ENCODE results near the gene SFTPB. TPM values are rescaled to one million over a fixed set of nuclear protein-coding genes. Genes with fewer than 3 reads are reported as not detected.
"Not testable (repeated sequence)": the region's sequence is repeated elsewhere in the genome, so short reads cannot be mapped to it uniquely, and the experiment has no call there.

The SFTPB gene
- total RNA-seq, 1 donor: not detected

DNA sequence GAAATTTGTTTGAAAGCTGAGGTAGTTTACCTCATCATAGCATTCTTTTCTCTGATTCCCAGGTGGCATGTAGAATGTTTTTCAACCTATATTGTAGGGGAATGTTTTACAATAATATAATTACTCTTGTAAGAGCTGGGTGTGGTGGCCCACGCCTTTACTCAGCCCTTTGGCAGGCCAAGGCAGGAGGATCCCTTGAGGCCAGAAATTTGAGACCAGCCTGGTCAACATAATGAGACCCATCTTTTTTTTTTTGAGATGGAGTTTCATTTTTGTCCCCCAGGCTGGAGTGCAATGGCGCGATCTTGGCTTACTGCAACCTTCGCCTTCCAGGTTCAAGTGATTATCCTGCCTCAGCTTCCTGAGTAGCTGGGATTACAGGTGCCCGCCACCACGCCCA lies 48.4 kb downstream of the SFTPB start:
- no peak for DNase-seq (ENCODE audit: low read depth in 2 of 3, low spot score in 2 of 3)

DNA sequence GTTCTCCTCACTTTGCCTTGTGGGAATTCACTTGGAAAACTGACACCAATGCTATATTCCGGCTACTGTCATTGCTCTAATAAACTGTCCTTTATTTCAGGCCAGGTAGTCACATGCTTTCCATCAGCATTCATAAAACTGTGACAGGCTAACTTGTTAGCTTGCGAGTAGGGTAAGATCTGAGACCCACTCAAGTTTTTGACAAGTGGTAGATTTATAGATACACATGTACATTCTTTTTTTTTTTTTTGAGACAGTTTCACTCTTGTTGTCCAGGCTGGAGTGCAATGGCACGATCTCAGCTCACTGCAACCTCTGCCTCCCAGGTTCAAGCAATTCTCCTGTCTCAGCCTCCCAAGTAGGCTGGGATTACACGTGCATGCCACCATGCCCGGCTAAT lies 50.3 kb downstream of the SFTPB start:
- not testable (repeated sequence) for DNase-seq (ENCODE audit: low read depth in 2 of 3, low spot score in 2 of 3)

DNA sequence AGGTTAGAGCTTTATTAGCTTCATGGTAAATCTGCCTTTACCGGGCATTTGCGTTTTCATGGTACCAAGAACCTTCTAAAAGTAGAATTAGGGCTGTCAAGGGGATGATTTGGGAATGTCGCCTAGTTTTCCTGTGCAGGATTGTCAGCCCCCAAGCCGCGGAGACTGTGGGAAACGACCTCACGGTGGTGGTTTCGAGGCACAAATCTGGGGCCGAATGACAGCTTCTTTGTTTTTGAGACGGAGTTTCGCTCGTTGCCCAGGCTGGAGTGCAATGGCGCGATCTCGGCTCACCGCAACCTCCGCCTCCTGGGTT lies 52.6 kb downstream of the SFTPB start:
- DNase-seq (ENCODE audit: low read depth in 2 of 3, low spot score in 2 of 3): no peak

DNA sequence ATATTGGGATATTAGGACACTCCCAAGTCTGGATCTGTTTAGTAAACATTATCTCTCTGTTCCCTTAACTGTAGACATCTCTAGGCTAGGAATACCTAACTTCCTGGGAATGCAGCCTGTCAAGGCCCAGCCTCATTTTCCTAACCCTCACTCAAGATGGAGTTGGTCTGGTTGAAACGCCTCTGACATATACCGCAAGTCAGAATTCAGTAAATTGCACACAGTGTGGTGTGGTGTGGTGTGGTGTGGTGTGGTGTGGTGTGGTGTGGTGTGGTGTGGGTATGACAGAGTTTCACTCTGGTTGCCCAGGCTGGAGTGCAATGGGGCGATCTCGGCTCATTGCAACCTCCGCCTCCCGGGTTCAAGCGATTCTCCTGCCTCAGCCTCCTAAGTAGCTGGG lies 53.2 kb downstream of the SFTPB start:
- not testable (repeated sequence) for DNase-seq (ENCODE audit: low read depth in 2 of 3, low spot score in 2 of 3)

DNA sequence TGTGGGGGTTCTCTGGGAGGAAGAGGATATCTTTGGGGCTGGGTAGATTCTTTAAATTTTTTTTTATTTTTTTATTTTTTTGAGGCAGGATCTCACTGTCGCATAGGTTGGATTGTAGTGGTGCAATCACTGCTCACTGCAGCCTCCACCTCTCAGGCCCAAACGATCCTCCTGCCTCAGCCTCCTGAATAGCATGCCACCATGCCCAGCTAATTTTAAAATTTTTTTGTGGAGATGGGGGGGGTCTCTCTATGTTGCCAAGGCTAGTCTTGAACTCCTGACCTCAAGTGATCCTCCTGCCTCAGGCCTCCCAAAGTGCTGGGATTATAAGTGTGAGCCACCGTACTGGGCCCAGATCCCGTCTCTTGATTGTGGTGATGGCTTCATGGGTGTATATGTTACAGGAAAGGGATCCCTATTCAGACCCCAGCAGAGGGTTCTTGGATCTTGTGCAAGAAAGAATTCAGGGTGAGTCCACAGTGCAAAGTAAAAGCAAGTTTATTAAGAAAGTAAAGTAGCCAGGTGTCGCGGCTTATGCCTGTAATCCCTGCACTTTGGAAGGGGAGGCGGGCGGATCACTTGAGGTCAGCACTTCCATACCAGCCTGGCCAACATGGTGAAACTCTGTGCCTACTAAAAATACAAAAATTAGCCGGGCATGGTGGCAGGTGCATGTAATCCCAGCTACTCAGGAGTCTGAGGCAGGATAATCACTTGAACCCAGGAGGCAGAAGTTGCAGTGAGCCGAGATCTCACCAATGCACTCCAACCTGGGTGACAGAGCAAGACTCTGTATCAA lies 54.1 kb downstream of the SFTPB start:
- no peak for DNase-seq (ENCODE audit: low read depth in 2 of 3, low spot score in 2 of 3)

DNA sequence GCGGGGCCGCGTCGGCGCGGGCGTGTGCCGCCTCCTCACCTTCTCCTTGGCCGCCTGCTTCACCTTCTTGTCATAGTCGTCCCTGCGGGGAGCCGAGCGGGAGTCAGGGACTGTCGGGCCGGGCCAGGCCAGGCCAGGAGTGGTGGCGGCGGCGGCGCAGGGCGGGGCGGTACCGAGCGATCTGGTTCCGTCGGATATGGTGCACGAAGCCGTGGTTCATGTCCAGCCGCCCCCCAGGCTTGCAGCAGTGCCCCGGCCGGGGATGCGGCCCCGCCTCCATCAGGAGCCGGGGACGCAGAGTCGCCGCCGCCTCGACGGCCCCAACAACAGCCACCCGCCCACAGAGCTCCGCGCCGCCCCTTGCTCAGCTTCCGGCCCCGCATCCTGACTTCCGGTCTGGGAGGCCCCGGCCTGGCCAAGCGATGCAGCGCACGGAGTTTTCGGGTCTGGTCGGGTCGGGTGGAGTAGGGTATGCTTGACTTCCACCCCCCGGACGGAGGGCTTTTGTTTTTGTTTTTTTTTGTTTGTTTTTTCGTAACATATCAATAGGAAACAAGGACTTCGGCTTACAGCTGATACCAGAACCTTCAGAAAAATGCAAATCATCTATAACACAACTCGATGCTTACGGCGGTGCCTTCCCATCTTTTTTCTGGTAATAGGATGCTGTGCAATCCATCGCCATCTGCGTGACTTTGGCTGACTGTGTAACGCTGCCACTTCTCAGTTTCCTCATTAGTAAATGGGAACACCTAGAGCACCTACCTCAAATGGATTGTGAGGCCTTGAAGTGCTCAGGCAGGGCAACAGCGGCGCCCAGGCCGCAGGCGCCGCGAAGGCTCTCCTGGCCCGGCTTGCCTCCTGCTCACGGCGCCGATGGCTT lies 56.1 kb downstream of the SFTPB start, which contains the start of gene C2orf68:
C2orf68 (minus strand) TSS at position 362 of the 883 bp plus-strand sequence; CDS start at position 280, 82 bp downstream.
- peak in 2 of 3 donors; percentile 91 to 94 for DNase-seq (ENCODE audit: low read depth in 2 of 3, low spot score in 2 of 3)

DNA sequence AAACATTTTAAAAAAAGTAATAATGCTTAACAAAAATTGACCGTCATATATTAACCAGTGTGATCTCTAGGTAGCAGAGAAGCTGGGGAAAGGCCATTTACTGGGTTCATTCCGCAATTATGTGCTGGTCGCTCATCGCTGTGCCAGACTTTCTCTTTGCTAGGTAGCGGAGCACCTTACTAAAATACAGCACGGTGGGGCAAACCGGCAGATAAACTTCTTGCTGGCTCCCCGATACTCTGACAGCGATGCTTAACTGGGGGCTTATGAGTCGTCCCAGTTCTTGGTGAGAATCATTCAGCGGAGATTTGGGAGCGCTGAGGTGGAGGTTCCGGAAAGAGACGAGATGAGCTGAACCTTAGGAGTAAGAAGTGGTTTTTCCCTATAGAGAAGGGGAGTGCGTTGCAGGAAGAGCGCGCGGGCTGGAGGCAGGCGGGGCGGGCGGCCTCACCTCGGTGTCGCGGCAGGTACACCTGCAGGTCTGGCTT lies 56.7 kb downstream of the SFTPB start:
- DNase-seq (ENCODE audit: low read depth in 2 of 3, low spot score in 2 of 3): no peak

Other genes with a start within 250 kb of the SFTPB start
- gene SH2D6, start 249.5 kb downstream of the SFTPB start, total RNA-seq: not detected
- 140 TPM for gene MAT2A, start 129.0 kb downstream of the SFTPB start, total RNA-seq
- 20.7 TPM for gene GGCX, start 106.7 kb downstream of the SFTPB start, total RNA-seq
- gene VAMP8, start 90.6 kb downstream of the SFTPB start, total RNA-seq: 96.1 TPM
- gene VAMP5, start 83.8 kb downstream of the SFTPB start, total RNA-seq: 38.0 TPM
- gene RNF181, start 72.5 kb downstream of the SFTPB start, total RNA-seq: 145 TPM
- gene TMEM150A, start 65.5 kb downstream of the SFTPB start, total RNA-seq: 21.5 TPM
- 34.2 TPM for gene C2orf68, start 56.1 kb downstream of the SFTPB start, total RNA-seq
- gene USP39, start 52.0 kb downstream of the SFTPB start, total RNA-seq: 59.8 TPM
- gene GNLY, start 26.2 kb upstream of the SFTPB start, total RNA-seq: 0.27 TPM
- under 0.01 TPM for gene ATOH8, start 85.8 kb upstream of the SFTPB start, total RNA-seq
- 4.0 TPM for gene ST3GAL5, start 220.8 kb upstream of the SFTPB start, total RNA-seq

Measured in hematopoietic multipotent progenitor cell (in vitro differentiated cells).